ENCODE measurements around the gene FOXD4L3.
"Not testable (repeated sequence)": the region's sequence is repeated elsewhere in the genome, so short reads cannot be mapped to it uniquely, and the experiment has no call there.

The FOXD4L3 gene

GRCh38 chr9:68302567-68302966 is at the start of gene FOXD4L3:
Gene FOXD4L3 (plus strand): TSS chr9:68302867. CDS start chr9:68302952, 85 bp downstream.
- not testable (repeated sequence) for DNase-seq (ENCODE audit: low spot score)

GRCh38 chr9:68281041-68281440 is 21.6 kb upstream of the FOXD4L3 start:
- not testable (repeated sequence) for DNase-seq (ENCODE audit: low spot score)

- not testable (repeated sequence) for DNase-seq (ENCODE audit: low spot score)
Measured at GRCh38 chr9:68303771-68304170, 1.1 kb downstream of the FOXD4L3 start.

- not testable (repeated sequence) for DNase-seq (ENCODE audit: low spot score)
Measured at GRCh38 chr9:68304212-68304611, 1.5 kb downstream of the FOXD4L3 start.

- not testable (repeated sequence) for DNase-seq (ENCODE audit: low spot score)
Measured at GRCh38 chr9:68304777-68305176, 2.1 kb downstream of the FOXD4L3 start.

GRCh38 chr9:68305680-68306285 is 3.1 kb downstream of the FOXD4L3 start:
- DNase-seq (ENCODE audit: low spot score): not testable (repeated sequence)

- DNase-seq (ENCODE audit: low spot score): not testable (repeated sequence)
Measured at GRCh38 chr9:68306391-68306964, 3.8 kb downstream of the FOXD4L3 start.

- DNase-seq (ENCODE audit: low spot score): not testable (repeated sequence)
Measured at GRCh38 chr9:68307127-68307526, 4.5 kb downstream of the FOXD4L3 start.

GRCh38 chr9:68307654-68308053 is 5.0 kb downstream of the FOXD4L3 start:
- not testable (repeated sequence) for DNase-seq (ENCODE audit: low spot score)

- DNase-seq (ENCODE audit: low spot score): not testable (repeated sequence)
Measured at GRCh38 chr9:68311208-68311607, 8.5 kb downstream of the FOXD4L3 start.

- DNase-seq (ENCODE audit: low spot score): not testable (repeated sequence)
Measured at GRCh38 chr9:68318209-68318608, 15.5 kb downstream of the FOXD4L3 start.

- not testable (repeated sequence) for DNase-seq (ENCODE audit: low spot score)
Measured at GRCh38 chr9:68323749-68324148, 21.1 kb downstream of the FOXD4L3 start.

- DNase-seq (ENCODE audit: low spot score): not testable (repeated sequence)
Measured at GRCh38 chr9:68324518-68324917, 21.9 kb downstream of the FOXD4L3 start.

- not testable (repeated sequence) for DNase-seq (ENCODE audit: low spot score)
Measured at GRCh38 chr9:68329106-68329505, 26.4 kb downstream of the FOXD4L3 start.

GRCh38 chr9:68330531-68331173 is 28.0 kb downstream of the FOXD4L3 start:
- not testable (repeated sequence) for DNase-seq (ENCODE audit: low spot score)

GRCh38 chr9:68332122-68332521 is 29.5 kb downstream of the FOXD4L3 start:
- DNase-seq (ENCODE audit: low spot score): not testable (repeated sequence)

GRCh38 chr9:68335935-68336334 is 33.3 kb downstream of the FOXD4L3 start:
- not testable (repeated sequence) for DNase-seq (ENCODE audit: low spot score)

GRCh38 chr9:68336639-68337339 is 34.1 kb downstream of the FOXD4L3 start:
- DNase-seq (ENCODE audit: low spot score): not testable (repeated sequence)

- DNase-seq (ENCODE audit: low spot score): not testable (repeated sequence)
Measured at GRCh38 chr9:68338000-68338399, 35.3 kb downstream of the FOXD4L3 start.

GRCh38 chr9:68342265-68343025 is 39.8 kb downstream of the FOXD4L3 start:
- not testable (repeated sequence) for DNase-seq (ENCODE audit: low spot score)

- DNase-seq (ENCODE audit: low spot score): not testable (repeated sequence)
Measured at GRCh38 chr9:68343242-68343641, 40.6 kb downstream of the FOXD4L3 start.

- not testable (repeated sequence) for DNase-seq (ENCODE audit: low spot score)
Measured at GRCh38 chr9:68343992-68344391, 41.3 kb downstream of the FOXD4L3 start.

Measured in CD4-positive, alpha-beta T cell treated with Interleukin-2 at 100 ng/mL for 4 hours (primary cell).